SH-SY5Y (cell line): ENCODE data around the gene PLEKHA6.

Experiments used
- GATA2 ChIP-seq: IDR thresholded peaks from 2 replicates; pipeline ENCODE4 v1.6.1; 2011; ENCODE audit warnings: mild to moderate bottlenecking, low read depth, low read length
- GATA3 ChIP-seq: IDR thresholded peaks from 2 replicates; pipeline ENCODE4 v1.6.1; 2011; ENCODE audit warnings: low read depth, mild to moderate bottlenecking, low read length, moderate library complexity

GRCh38 chr1:204407295-204407971 lies 47.7 kb upstream of the PLEKHA6 start:
- no peak for TF ChIP-seq GATA2
- TF ChIP-seq GATA3: no peak
